A549 (cell line): ENCODE data around the gene SH3RF3.

Experiments used
- BHLHE40 ChIP-seq: IDR thresholded peaks from 2 replicates; pipeline ENCODE4 v1.6.1; 2012; ENCODE audit warnings: low read depth, low read length, inconsistent platforms
- ESRRA ChIP-seq: fragments of 150-350 bp; IDR thresholded peaks from 2 replicates; pipeline ENCODE4 v1.6.1; 2014; ENCODE audit warnings: mild to moderate bottlenecking, low read length, borderline replicate concordance
- POLR2A ChIP-seq: IDR thresholded peaks from 2 replicates; pipeline ENCODE4 v1.6.1; 2012; ENCODE audit warnings: mild to moderate bottlenecking, low read length
- RFX5 ChIP-seq: fragments of 450-650 bp; IDR thresholded peaks from 2 replicates; pipeline ENCODE4 v1.7.1; 2014; ENCODE audit warnings: antibody characterized with exemption, mild to moderate bottlenecking, moderate library complexity
- ZSCAN20 ChIP-seq: fragments of 250-450 bp; sonication (Bioruptor Pico); IDR thresholded peaks from 2 replicates; pipeline ENCODE4 v1.8.0; 2022; ENCODE audit warnings: mild to moderate bottlenecking, moderate library complexity
- TF ChIP-seq, protein P1 (sequence below): fragments of >200 bp; sonication (Bioruptor Twin); formaldehyde crosslinking; IDR thresholded peaks from 3 replicates; pipeline ENCODE4 v1.5.1; 2016

- no peak for TF ChIP-seq ZSCAN20 (CRISPR knock-in tag)
- TF ChIP-seq BHLHE40, result no peak
- TF ChIP-seq ESRRA, result no peak
- no peak for TF ChIP-seq RFX5
- no peak for TF ChIP-seq POLR2A
- TF ChIP-seq, protein P1, sequence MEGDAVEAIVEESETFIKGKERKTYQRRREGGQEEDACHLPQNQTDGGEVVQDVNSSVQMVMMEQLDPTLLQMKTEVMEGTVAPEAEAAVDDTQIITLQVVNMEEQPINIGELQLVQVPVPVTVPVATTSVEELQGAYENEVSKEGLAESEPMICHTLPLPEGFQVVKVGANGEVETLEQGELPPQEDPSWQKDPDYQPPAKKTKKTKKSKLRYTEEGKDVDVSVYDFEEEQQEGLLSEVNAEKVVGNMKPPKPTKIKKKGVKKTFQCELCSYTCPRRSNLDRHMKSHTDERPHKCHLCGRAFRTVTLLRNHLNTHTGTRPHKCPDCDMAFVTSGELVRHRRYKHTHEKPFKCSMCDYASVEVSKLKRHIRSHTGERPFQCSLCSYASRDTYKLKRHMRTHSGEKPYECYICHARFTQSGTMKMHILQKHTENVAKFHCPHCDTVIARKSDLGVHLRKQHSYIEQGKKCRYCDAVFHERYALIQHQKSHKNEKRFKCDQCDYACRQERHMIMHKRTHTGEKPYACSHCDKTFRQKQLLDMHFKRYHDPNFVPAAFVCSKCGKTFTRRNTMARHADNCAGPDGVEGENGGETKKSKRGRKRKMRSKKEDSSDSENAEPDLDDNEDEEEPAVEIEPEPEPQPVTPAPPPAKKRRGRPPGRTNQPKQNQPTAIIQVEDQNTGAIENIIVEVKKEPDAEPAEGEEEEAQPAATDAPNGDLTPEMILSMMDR, result no peak
Measured at GRCh38 chr2:109174626-109175349, 45.8 kb downstream of the SH3RF3 start.
